PC-3 (cell line): ENCODE measurements around the gene REEP3. TPM values are rescaled to one million over a fixed set of nuclear protein-coding genes. Genes with fewer than 3 reads are reported as not detected.
"Not testable (repeated sequence)": the region's sequence is repeated elsewhere in the genome, so short reads cannot be mapped to it uniquely, and the experiment has no call there.

Experiments
- ATAC-seq: fragments of 200-7000 bp; cut with Tn5 transposase; 2 replicates; pipeline ENCODE4 v1.9.1; 2020; ENCODE audit warnings: mild to moderate bottlenecking, moderate library complexity
- BruUV-seq: library from RNA; stranded (reverse); fragments of 400-500 nt; replicated peaks from 2 replicates; lab custom pipeline; 2021; lab: Mats Ljungman, UMichigan
- CTCF ChIA-PET: fragments of 300-600 bp; sonication (Branson Sonifier 250); formaldehyde crosslinking; loops from one replicate; lab custom pipeline; 2022; ENCODE audit warnings: antibody characterized with exemption; lab: Charles Lee
- POLR2A ChIA-PET: fragments of 300-600 bp; sonication (Branson Sonifier 250); formaldehyde crosslinking; loops from one replicate; lab custom pipeline; 2022; ENCODE audit warnings: antibody characterized with exemption; ENCODE audit not compliant: unreplicated experiment; lab: Charles Lee
- DNase-seq: peaks from one replicate; pipeline ENCODE4 v3.0.0-alpha.2; 2015
- H2AFZ ChIP-seq: fragments of 300-600 bp; sonication (generic); 2 replicates; pipeline ENCODE4 v1.6.0; 2016; ENCODE audit warnings: antibody characterized with exemption, low read length
- H3F3A ChIP-seq: fragments of 300-600 bp; sonication (generic); one replicate; pipeline ENCODE4 v1.6.0; 2017; ENCODE audit warnings: antibody characterized with exemption, low read length, control low read depth, mild to moderate bottlenecking; ENCODE audit not compliant: unreplicated experiment
- H3K27ac ChIP-seq: fragments of 300-600 bp; sonication (generic); 2 replicates; pipeline ENCODE4 v1.5.1; 2016; ENCODE audit warnings: mild to moderate bottlenecking, low read length
- H3K27me3 ChIP-seq: fragments of 300-600 bp; sonication (generic); 2 replicates; pipeline ENCODE4 v1.6.1; 2016; ENCODE audit warnings: low read length, mixed read lengths
- H3K36me3 ChIP-seq: fragments of 300-600 bp; sonication (generic); 2 replicates; pipeline ENCODE4 v1.6.1; 2016; ENCODE audit warnings: low read depth, mixed run types, low read length, mixed read lengths
- H3K4me1 ChIP-seq: fragments of 300-600 bp; sonication (generic); 2 replicates; pipeline ENCODE4 v1.5.1; 2016; ENCODE audit warnings: low read length; ENCODE audit not compliant: insufficient read depth
- H3K4me2 ChIP-seq: fragments of 300-600 bp; sonication (generic); 2 replicates; pipeline ENCODE4 v1.6.0; 2016; ENCODE audit warnings: low read length
- H3K4me3 ChIP-seq: fragments of 300-600 bp; sonication (generic); 2 replicates; pipeline ENCODE4 v1.5.1; 2016; ENCODE audit warnings: mild to moderate bottlenecking, low read length, mixed read lengths
- H3K79me2 ChIP-seq: fragments of 300-600 bp; sonication (generic); 2 replicates; pipeline ENCODE4 v1.6.1; 2017; ENCODE audit warnings: low read length, mixed read lengths
- H3K9ac ChIP-seq: fragments of 300-600 bp; sonication (generic); 2 replicates; pipeline ENCODE4 v1.6.0; 2016; ENCODE audit warnings: mild to moderate bottlenecking, low read length
- H3K9me2 ChIP-seq: fragments of 300-600 bp; sonication (generic); replicated peaks from 2 replicates; pipeline ENCODE4 v1.6.1; 2016; ENCODE audit warnings: mixed run types, low read length, mixed read lengths
- H3K9me3 ChIP-seq: fragments of 300-600 bp; sonication (generic); 2 replicates; pipeline ENCODE4 v1.6.1; 2016; ENCODE audit warnings: low read length, mixed read lengths
- H4K20me1 ChIP-seq: fragments of 300-600 bp; sonication (generic); 2 replicates; pipeline ENCODE4 v1.6.1; 2016; ENCODE audit warnings: low read length, mixed read lengths
- CTCF ChIP-seq: fragments of 300-600 bp; sonication (generic); conservative IDR thresholded peaks from 2 replicates; pipeline ENCODE4 v1.5.1; 2017; ENCODE audit warnings: antibody characterized with exemption, low read depth, mild to moderate bottlenecking, low read length
- EZH2 ChIP-seq: fragments of 300-600 bp; sonication (generic); IDR thresholded peaks from one replicate; pipeline ENCODE4 v1.6.1; 2017; ENCODE audit warnings: antibody characterized with exemption, mild to moderate bottlenecking, low read length; ENCODE audit not compliant: unreplicated experiment
- EZH2phosphoT487 ChIP-seq: fragments of 300-600 bp; sonication (generic); IDR thresholded peaks from 2 replicates; pipeline ENCODE4 v1.6.1; 2018; ENCODE audit warnings: mild to moderate bottlenecking, antibody characterized with exemption, low read length, borderline replicate concordance
- intact Hi-C: fragments of 100-400 bp; cut with micrococcal nuclease; formaldehyde crosslinking; loops from 2 replicates; pipeline ENCODE4 v1.9.0; 2023
- total RNA-seq: library from RNA; depleted of rRNA; stranded (reverse); fragments of >200 nt; gene quantifications from 2 replicates; pipeline ENCODE4 v1.2.3, GENCODE V29; 2014

REEP3 gene
- total RNA-seq, 1 experiment from 2014 or later: 75.2 TPM

GRCh38 chr10:63489838-63490237 is 31.4 kb upstream of the REEP3 start:
- Histone ChIP-seq H3K9ac (no peak overlapping the region), H3K4me1 (peaks cover 23% of the 10 kb centered on the region), H3K79me2 (peaks cover 89% of the 10 kb centered on the region), H3K27me3 (no peaks in the 10 kb centered on the region), H4K20me1 (0 out of 2 replicates have a peak, but pooled peaks cover 5% of the 10 kb centered on the region), H3K9me2 (no peaks in the 10 kb centered on the region), H3K4me2 (no peak overlapping the region), H3F3A (peaks cover 5% of the 10 kb centered on the region), H3K4me3 (no peak overlapping the region), H2AFZ (no peak overlapping the region), H3K36me3 (no peaks in the 10 kb centered on the region), H3K27ac (no peak overlapping the region), H3K9me3 (no peaks in the 10 kb centered on the region)
- intact Hi-C loops: no loop called here
- ATAC-seq: no peak
- no TSS peak for BruUV-seq
- POLR2A ChIA-PET: no interaction called here
- CTCF ChIA-PET: no interaction called here
- TF ChIP-seq CTCF (no peak), EZH2phosphoT487 (no peak), EZH2 (no peak)
- no peak for DNase-seq

GRCh38 chr10:63491588-63492316 is 29.4 kb upstream of the REEP3 start:
- no peaks in the 10 kb centered on the region; the same call in 1 of the 2 replicates for H3K36me3 ChIP-seq
- no peak for TF ChIP-seq CTCF
- no peak for TF ChIP-seq EZH2
- no peak for TF ChIP-seq EZH2phosphoT487
- peaks cover 5% of the 10 kb centered on the region for H3F3A ChIP-seq
- no peaks in the 10 kb centered on the region for H3K9me2 ChIP-seq
- POLR2A ChIA-PET: interaction anchor here (0.6 kb wide), 1 partner anchor 133 kb away, joined by 5 read pairs; no protein-coding TSS in a partner anchor
- CTCF ChIA-PET: no interaction called here
- H2AFZ ChIP-seq: no peak overlapping the region
- intact Hi-C loops: no loop called here
- H4K20me1 ChIP-seq: 0 out of 2 replicates have a peak, but pooled peaks cover 6% of the 10 kb centered on the region
- H3K27me3 ChIP-seq: no peaks in the 10 kb centered on the region
- DNase-seq (peak; percentile 83), ATAC-seq (peak; percentile 47)
- peaks cover 90% of the 10 kb centered on the region for H3K79me2 ChIP-seq
- H3K4me3 ChIP-seq: no peak overlapping the region
- no peaks in the 10 kb centered on the region for H3K9me3 ChIP-seq
- peak overlapping the region; percentile 58 for H3K4me2 ChIP-seq
- H3K9ac ChIP-seq: peak overlapping the region; percentile 67
- peak overlapping the region; percentile 84 for H3K27ac ChIP-seq
- peaks cover 23% of the 10 kb centered on the region for H3K4me1 ChIP-seq
- BruUV-seq: no TSS peak

GRCh38 chr10:63492317-63492690 is 28.9 kb upstream of the REEP3 start:
- POLR2A ChIA-PET: interaction anchor here (0.6 kb wide), 1 partner anchor 134 kb away, joined by 5 read pairs; no protein-coding TSS in a partner anchor
- H3K27me3 ChIP-seq, H3F3A ChIP-seq, H3K9me3 ChIP-seq, H3K9me2 ChIP-seq, BruUV-seq, H2AFZ ChIP-seq, H4K20me1 ChIP-seq, intact Hi-C loops, H3K36me3 ChIP-seq, CTCF ChIA-PET, H3K4me3 ChIP-seq: not testable (repeated sequence)
- H3K9ac ChIP-seq: peak overlapping the region; percentile 67
- peak; percentile 76 for ATAC-seq
- peak overlapping the region; percentile 84 for H3K27ac ChIP-seq
- DNase-seq: peak; percentile 82
- H3K79me2 ChIP-seq: peaks cover 90% of the 10 kb centered on the region
- H3K4me2 ChIP-seq: peak overlapping the region; percentile 58
- peaks cover 23% of the 10 kb centered on the region for H3K4me1 ChIP-seq
